Activated CD4-positive, CD25-positive, alpha-beta regulatory T cell treated with anti-CD3 and anti-CD28 coated beads, Interleukin-2, amount 50 U/mL, for 72 hours (primary cell): ENCODE results near the gene ACCS.

Experiments
- DNase-seq: peaks from one replicate; pipeline ENCODE4 v3.0.0; 2021

The ACCS gene, protein sequence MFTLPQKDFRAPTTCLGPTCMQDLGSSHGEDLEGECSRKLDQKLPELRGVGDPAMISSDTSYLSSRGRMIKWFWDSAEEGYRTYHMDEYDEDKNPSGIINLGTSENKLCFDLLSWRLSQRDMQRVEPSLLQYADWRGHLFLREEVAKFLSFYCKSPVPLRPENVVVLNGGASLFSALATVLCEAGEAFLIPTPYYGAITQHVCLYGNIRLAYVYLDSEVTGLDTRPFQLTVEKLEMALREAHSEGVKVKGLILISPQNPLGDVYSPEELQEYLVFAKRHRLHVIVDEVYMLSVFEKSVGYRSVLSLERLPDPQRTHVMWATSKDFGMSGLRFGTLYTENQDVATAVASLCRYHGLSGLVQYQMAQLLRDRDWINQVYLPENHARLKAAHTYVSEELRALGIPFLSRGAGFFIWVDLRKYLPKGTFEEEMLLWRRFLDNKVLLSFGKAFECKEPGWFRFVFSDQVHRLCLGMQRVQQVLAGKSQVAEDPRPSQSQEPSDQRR

DNA sequence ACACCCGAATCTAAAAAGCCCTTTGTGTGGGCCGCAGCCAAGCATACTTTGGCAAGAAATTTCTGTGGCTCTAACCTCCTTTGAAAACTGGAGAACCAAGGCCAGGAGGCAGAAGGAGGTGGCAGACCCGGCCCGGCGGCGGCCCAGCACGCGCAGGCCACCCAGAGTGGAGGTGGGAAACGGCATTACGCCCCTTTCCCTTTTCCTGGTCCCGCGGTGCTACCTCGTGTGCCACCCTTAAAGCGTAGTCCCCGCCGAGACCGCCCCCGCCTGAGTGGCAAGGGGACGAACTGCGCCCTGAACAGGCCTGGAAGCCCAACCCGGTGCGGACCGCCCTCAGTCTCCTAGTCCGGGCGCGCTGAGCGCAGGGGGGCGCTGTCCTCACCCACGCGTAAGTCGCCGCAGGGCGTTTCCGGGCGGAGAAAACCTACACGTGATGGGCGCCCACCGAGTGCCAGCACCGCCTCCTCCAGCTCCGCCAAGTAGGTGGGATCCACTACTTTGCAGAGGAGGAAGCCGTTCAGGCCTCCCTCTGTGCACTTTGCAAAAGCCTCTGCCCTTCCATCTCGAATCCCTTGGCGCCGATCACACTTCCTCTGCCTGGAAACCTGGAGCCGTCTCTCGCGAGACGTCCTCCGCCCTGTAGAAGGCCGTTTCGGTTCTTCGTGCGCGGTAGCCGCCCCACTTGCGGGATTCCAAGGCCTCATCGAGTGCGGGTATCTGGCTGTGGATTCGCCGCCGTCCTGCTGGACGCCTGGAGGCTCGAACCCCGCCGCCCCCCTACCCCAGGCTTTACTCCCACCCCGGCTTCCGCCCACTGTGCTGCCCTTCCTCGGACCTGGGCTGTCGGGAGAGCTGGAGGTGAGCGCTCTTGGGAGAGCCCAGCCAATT lies at the start of gene ACCS:
Gene ACCS, plus strand, starts transcription at position 430 of the 891 bp plus-strand sequence. CDS start 1,358 bp downstream, outside the sequence.
- DNase-seq: peak; percentile 87

GRCh38 chr11:44016546-44017442 lies 49.3 kb upstream of the ACCS start:
- DNase-seq: no peak

DNA sequence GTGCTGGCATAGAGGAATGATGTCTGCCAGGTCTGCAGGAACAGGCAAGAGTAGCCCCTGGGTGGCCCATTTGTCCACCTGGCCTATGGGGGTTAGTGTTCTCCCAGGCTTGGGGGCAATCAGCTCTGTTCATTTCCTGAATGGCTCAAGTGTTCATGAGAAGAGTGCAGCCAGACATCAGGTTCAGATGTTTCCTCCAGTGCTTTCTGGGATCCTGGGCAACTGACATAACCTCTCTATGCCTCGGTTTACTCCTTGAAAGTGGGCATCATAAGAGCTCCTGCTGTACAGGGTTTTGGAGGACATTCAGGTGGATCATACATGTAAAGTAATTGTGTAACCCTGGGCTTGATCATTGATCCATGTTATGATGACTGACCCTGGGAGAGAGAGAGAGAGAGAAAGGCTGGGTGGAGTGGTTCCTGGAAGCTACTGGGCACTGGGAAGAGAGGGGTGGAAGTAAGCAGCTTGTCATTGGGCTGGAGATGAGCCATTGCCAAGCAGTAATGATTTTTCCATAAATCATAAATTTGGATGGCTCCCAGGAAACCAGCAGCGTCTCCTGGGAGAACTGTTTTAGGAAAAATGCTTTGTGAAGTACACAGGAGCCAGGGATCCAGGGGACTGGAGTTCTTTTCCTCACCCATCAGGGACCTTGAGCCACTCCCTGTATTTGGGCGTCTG lies 48.5 kb upstream of the ACCS start:
- no peak for DNase-seq

GRCh38 chr11:44018127-44018521 lies 47.9 kb upstream of the ACCS start:
- no peak for DNase-seq

DNA sequence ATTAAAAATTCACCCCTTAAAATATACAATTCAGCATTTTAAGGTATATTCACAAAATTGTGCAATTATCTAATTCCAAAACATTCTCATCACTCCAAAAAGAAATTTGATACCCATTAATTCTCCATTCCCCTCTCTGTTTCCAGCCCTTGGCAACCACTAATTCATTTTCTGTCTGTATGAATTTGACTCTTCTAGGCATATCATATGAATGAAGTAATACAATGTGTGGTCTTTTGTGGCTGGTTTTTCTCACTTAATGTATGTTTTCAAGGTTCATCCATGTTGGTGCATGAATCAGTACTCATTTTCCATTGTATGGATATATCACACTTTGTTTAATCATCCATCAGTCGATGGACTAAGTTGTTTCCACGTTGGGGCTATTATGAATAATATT lies 47.2 kb upstream of the ACCS start:
- DNase-seq: no peak

- DNase-seq: no peak
These were observed 41.1 kb upstream of the ACCS start for GRCh38 chr11:44024977-44025376.

GRCh38 chr11:44025727-44026126 lies 40.3 kb upstream of the ACCS start:
- DNase-seq: no peak

DNA sequence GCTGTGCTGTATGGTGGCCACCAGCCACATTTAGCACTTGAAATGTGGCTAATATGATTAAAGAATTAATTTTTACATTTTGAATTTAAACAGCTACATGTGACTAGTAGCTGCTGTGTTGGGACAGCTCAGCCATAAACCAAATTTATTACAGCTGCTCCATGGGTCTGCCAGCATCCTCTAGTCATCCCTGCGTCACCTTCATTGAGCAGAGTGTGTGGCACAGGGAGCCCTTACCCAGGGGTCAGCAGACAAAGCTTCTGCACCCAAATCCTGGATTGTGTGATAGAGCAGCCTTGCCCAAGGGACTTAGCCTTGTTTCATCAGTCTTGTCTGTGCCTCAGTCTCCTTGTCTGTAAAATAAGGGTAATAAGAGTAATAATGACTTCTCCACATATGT lies 37.7 kb upstream of the ACCS start:
- no peak for DNase-seq

DNA sequence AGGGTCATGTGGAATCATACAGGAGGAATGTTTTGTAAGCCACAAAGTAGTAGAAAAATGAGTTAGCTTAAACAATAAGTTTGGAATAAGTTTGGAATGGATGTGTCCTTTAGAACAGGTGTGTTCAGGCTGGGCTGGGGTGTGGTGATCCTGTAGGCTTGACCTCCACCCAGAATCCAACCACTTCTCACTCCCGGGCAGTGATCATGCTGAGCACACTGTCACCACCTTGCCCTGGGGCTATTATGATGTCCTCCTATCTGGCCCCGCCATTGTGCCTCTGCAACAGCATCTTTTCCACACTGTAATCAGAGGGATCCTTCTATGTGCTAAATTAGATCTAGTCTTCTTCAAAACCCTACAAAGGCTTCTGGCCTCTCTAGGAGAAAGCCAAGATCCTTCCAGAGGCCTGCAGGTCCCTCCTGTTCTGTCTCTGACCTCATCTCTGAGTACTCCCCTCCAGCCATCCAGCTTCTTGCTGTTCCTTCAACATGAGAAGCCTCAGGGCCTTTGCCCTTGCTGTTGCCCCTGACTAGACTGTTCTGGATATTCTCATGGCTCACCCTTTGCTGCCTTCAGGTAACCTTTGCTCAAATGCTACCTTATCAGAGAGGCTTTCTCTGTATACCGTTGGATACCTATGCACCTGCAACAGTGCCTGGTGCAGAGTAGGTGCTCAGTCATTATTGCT lies 37.1 kb upstream of the ACCS start:
- no peak for DNase-seq

GRCh38 chr11:44029507-44029845 lies 36.6 kb upstream of the ACCS start:
- DNase-seq: no peak

DNA sequence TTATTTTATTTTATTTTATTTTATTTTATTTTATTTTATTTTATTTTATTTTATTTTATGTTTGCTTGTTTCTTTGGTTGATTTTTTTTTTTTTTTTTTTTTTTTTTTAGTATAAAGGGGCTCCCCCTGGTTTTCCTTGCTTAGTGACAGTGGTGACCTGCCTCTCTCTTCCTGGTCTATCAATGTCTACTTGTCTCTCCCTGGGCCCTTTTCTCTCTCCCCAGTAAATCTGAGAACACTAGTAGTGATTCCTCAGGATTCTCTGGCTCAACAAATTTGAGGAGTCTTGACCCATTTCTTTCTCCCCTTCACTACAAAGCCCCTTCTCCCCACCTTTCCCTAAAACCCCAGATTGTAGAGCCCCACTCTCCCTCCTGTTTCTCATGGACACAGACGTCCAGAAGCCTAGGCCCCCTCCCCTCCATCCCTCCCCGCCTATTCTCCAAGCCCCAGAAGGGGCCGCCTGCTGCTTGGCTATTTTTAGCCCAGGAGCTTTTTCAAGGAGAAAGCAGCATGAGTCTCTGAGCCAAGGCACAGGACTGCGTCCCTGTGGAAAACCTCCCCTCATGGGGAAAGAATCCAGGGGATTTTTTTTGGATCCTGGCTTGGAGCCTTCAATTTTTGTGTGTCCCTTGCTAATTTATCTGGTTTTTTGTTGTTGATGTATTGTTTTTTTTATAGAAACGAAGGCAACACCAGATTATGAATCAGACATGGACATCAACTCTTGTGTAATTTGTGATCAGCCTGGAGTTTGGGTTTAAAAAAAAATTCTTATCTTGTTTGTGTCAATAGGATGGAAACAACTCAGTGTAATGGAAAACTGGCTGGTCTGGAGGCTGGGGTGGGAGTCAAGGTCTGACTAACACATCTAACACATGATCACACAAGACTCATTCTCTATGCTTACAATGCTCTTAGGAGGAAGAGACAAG lies 35.8 kb upstream of the ACCS start:
- DNase-seq: no peak

GRCh38 chr11:44030996-44031395 lies 35.1 kb upstream of the ACCS start:
- DNase-seq: no peak

- DNase-seq: no peak
These were observed 34.5 kb upstream of the ACCS start for GRCh38 chr11:44031549-44031948.

DNA sequence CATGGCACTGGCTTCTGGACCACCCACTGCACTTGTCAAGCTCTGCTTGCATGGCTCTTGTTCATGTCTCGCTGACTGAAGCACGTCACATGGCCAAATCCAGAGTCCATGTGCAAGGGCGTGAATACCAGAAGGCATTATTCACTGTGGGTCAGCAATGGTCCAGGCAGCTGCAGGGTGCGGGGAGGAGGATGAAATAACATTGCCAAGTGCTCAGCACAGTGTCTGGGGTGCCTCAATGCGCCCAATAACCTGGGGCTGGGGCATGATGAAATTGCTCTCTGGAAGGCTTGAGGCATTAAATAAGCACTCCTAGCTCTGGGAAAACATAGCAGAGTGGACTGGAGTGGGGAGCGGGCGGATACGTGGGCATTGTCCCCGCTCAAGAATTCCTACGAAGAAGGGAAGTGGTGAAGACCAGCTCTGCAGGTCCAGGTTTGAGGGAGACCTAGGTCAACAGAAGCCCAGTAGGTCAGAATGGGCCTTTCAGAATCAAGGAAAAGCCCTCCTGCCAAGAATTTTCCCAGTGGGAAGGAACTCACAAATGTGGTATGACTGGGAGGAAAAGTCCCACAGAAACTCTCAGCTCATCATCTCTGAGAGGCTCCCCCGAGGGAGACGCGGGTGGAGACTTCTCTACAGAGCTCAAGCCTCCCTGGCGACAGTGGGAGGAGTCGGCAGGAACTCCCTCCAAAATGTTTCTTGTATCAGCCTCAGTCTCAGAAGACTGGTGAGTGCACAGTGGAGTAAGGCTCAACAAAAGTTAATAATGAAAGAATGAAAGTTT lies 33.6 kb upstream of the ACCS start:
- no peak for DNase-seq

DNA sequence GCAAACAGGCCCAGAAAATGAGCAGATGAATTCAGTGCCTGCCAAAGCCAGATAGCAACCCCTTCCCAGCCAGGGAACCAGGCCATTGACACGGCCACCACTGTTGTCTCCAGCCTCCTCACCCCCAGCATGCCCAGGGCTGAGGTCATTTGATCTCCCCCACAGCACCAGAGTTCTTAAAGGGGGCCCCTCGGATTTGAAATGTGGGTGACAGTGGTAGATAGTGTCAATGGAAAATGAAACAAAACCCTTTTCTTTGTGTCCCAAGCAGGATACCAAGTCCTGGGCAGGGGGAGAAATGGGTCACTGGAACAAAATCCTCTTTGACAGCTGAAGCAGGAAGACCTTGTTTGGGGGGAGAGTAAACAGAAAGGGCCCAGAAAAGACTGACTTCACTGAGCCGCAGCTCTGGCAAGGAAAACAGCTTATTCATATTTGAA lies 32.6 kb upstream of the ACCS start:
- DNase-seq: no peak

GRCh38 chr11:44033856-44034255 lies 32.2 kb upstream of the ACCS start:
- DNase-seq: no peak

DNA sequence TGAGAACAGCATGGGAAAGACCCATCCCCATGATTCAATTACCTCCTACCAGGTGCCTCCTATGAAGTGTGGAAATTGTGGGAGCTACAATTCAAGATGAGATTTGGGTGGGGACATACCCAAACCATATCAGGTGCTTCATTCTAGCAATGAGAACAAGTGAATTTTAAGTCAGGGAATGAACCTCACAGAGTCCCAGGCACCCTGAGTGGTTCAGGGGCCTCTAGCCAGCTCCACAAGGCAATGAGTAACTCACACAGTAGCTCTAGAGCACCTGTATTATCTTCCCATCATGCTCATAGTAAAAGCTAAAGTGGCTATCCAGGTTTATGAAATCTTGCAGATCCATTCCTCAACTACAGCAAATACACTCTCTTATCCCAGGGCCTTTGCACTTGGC lies 31.4 kb upstream of the ACCS start:
- DNase-seq: no peak

- no peak for DNase-seq
These were observed 29.0 kb upstream of the ACCS start for GRCh38 chr11:44036811-44037657.

DNA sequence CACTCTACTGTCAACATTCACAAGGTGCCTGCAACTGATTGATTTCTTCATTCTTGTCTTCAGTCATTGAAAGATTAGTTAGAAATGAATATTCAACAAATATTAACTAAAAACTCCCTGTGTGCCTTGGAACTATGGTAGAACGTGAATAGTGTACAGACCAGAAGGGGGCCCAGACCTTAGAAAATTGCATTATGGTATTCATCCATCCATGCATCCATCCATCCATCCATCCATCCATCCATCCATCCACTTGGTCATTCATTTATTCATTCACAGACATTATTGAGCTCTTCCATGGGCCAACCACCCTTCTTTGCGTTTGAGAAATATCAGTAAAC lies 28.4 kb upstream of the ACCS start:
- DNase-seq: no peak
